ENCODE data around the gene PODNL1. TPM values are rescaled to one million over a fixed set of nuclear protein-coding genes. Genes with fewer than 3 reads are reported as not detected.

Gene PODNL1
- total and polyA plus RNA-seq, 10 of the 15 experiments (the other 5 are each of a cell fraction or from before 2014, with no cell fraction given), result 0.04 to 0.44 TPM; not detected in 8

GRCh38 chr19:13979244-13979615 is 41.0 kb upstream of the PODNL1 start:
- H3K79me2 ChIP-seq (ENCODE audit: control insufficient read depth, insufficient read depth, low read length), result no peaks in the 10 kb centered on the region
- H3K9me3 ChIP-seq (replicated peaks; ENCODE audit: control insufficient read depth, insufficient read depth, low read length), result no peaks in the 10 kb centered on the region
- H3K36me3 ChIP-seq (ENCODE audit: control insufficient read depth in 2 of 2, insufficient read depth in 2 of 2, low read length in 1 of 2), result no peaks in the 10 kb centered on the region; a peak in 1 of 4 replicates
- H3K4me2 ChIP-seq (ENCODE audit: control insufficient read depth, insufficient read depth), result no peak overlapping the region; the same call in 1 of the 2 replicates
- TF ChIP-seq ATF2 (IDR thresholded peaks at IDR 0.05; ENCODE audit: low read length) (no peak), ASH2L (IDR thresholded peaks at IDR 0.05; ENCODE audit: borderline replicate concordance, low read depth) (no peak), PAX8 (IDR thresholded peaks at IDR 0.05) (no peak), PBX3 (IDR thresholded peaks at IDR 0.05; ENCODE audit: insufficient replicate concordance, low read depth, low read length) (no peak), EZH2 (IDR thresholded peaks at IDR 0.05; ENCODE audit: borderline replicate concordance, control insufficient read depth, low read depth, low read length) (no peak), MTA2 (IDR thresholded peaks at IDR 0.05; ENCODE audit: low read depth) (no peak), REST (IDR thresholded peaks at IDR 0.05; ENCODE audit: low read depth, low read length) (no peak), DPF2 (IDR thresholded peaks at IDR 0.05) (no peak), ZNF687 (IDR thresholded peaks at IDR 0.05) (no peak), SIN3A (IDR thresholded peaks at IDR 0.05; ENCODE audit: low read depth, low read length) (no peak), CREB1 (IDR thresholded peaks at IDR 0.05; ENCODE audit: low read depth) (no peak)
- POLR2A ChIA-PET, result no interaction called here
- H3K27ac ChIP-seq (ENCODE audit: control insufficient read depth, insufficient read depth), result no peak overlapping the region
- no peaks in the 10 kb centered on the region for H3K27me3 ChIP-seq (replicated peaks in 1 of 2; ENCODE audit: control insufficient read depth in 2 of 2, insufficient read depth in 2 of 2, low read length in 1 of 2)
- no peak overlapping the region for H3K9ac ChIP-seq (ENCODE audit: control insufficient read depth, insufficient read depth, low read length)
- BruUV-seq (replicated peaks), result no TSS peak
- SMC1A ChIA-PET (ENCODE audit: uncharacterized antibody, unreplicated experiment), result no interaction called here
- WGBS (ENCODE audit: insufficient coverage, insufficient replicate concordance, low lambda C conversion rate, missing lambda C conversion rate), result 32% methylated on average over 12 of the region's 12 CpGs
- H3K4me1 ChIP-seq (ENCODE audit: control insufficient read depth, insufficient read depth, low read length), result no peaks in the 10 kb centered on the region
- CTCF ChIA-PET, result interaction anchor here (1.1 kb wide), 1 partner anchor 69 kb away, joined by 3 read pairs; no protein-coding TSS in a partner anchor
- no peak overlapping the region for H2AFZ ChIP-seq (ENCODE audit: control insufficient read depth, low read depth, low read length)
- ATAC-seq (no peak), DNase-seq (ENCODE audit: low read depth, low spot score) (no peak), FAIRE-seq (no peak)
- in situ Hi-C loops (cut with MboI), result no loop called here
- H4K20me1 ChIP-seq (ENCODE audit: control insufficient read depth, insufficient read depth), result no peaks in the 10 kb centered on the region
- RAD21 ChIA-PET (ENCODE audit: unreplicated experiment), result no interaction called here
- H3K4me3 ChIP-seq, result no peak overlapping the region
- intact Hi-C loops (cut with micrococcal nuclease; ENCODE audit: unreplicated experiment), result no loop called here
